Measurements from ENCODE around the gene CCDC70.
A peak's percentile ranks its signal among the peaks of the same experiment; 100 is the strongest.

The CCDC70 gene

GRCh38 chr13:51831519-51831918 lies 30.2 kb upstream of the CCDC70 start:
- no peak for DNase-seq

GRCh38 chr13:51832471-51833152 lies 29.2 kb upstream of the CCDC70 start:
- peak; percentile 64 to 80 for DNase-seq

GRCh38 chr13:51833980-51834379 lies 27.8 kb upstream of the CCDC70 start:
- DNase-seq, result no peak

GRCh38 chr13:51834581-51835171 lies 27.1 kb upstream of the CCDC70 start:
- DNase-seq, result no peak

- no peak for DNase-seq
Measured at GRCh38 chr13:51837016-51837415, 24.8 kb upstream of the CCDC70 start.

GRCh38 chr13:51838240-51838846 lies 23.4 kb upstream of the CCDC70 start:
- no peak for DNase-seq

- DNase-seq, result no peak
Measured at GRCh38 chr13:51839711-51840540, 21.8 kb upstream of the CCDC70 start.

- DNase-seq, result no peak
Measured at GRCh38 chr13:51840917-51841316, 20.9 kb upstream of the CCDC70 start.

- no peak for DNase-seq
Measured at GRCh38 chr13:51841732-51842131, 20.0 kb upstream of the CCDC70 start.

GRCh38 chr13:51843529-51843928 lies 18.2 kb upstream of the CCDC70 start:
- no peak for DNase-seq

GRCh38 chr13:51844862-51845573 lies 16.8 kb upstream of the CCDC70 start, which contains the start of gene TMEM272:
TMEM272 (minus strand) TSS chr13:51845177; CDS start chr13:51838530, 6,647 bp downstream.
- DNase-seq, result peak; percentile 33 to 56

GRCh38 chr13:51845574-51846318 lies 16.0 kb upstream of the CCDC70 start:
- no peak for DNase-seq

- no peak for DNase-seq
Measured at GRCh38 chr13:51846756-51847155, 15.0 kb upstream of the CCDC70 start.

- no peak for DNase-seq
Measured at GRCh38 chr13:51848674-51849073, 13.1 kb upstream of the CCDC70 start.

- DNase-seq, result peak; percentile 18 to 38
Measured at GRCh38 chr13:51849145-51850101, 12.3 kb upstream of the CCDC70 start.

GRCh38 chr13:51856027-51856736 lies 5.6 kb upstream of the CCDC70 start:
- no peak for DNase-seq

- DNase-seq, result no peak
Measured at GRCh38 chr13:51856998-51857397, 4.8 kb upstream of the CCDC70 start.

GRCh38 chr13:51858433-51859247 lies 3.1 kb upstream of the CCDC70 start:
- no peak for DNase-seq

GRCh38 chr13:51862957-51863356 lies 1.2 kb downstream of the CCDC70 start:
- no peak for DNase-seq
